Neuronal stem cell (in vitro differentiated cells): Measurements from ENCODE around the gene PCDHB9. TPM values are rescaled to one million over a fixed set of nuclear protein-coding genes. Genes with fewer than 3 reads are reported as not detected.
A peak's percentile ranks its signal among the peaks of the same experiment; 100 is the strongest.
"Not testable (repeated sequence)": the region's sequence is repeated elsewhere in the genome, so short reads cannot be mapped to it uniquely, and the experiment has no call there.

Experiments
- DNase-seq: peaks from one replicate; pipeline ENCODE4 v3.0.0-alpha.2; 2013; ENCODE audit warnings: low spot score
- H2AFZ ChIP-seq: one replicate; pipeline ENCODE4 v1.6.1; 2013; ENCODE audit warnings: mild to moderate bottlenecking, low read length, inconsistent platforms
- H2AK5ac ChIP-seq: 2 replicates; pipeline ENCODE4 v1.6.1; 2013; ENCODE audit warnings: low read depth, mild to moderate bottlenecking, inconsistent platforms, low read length, moderate library complexity, mixed read lengths
- H2BK120ac ChIP-seq: 2 replicates; pipeline ENCODE4 v1.6.1; 2013; ENCODE audit warnings: low read depth, mild to moderate bottlenecking, inconsistent platforms, low read length, moderate library complexity, mixed read lengths
- H2BK12ac ChIP-seq: one replicate; pipeline ENCODE4 v1.6.1; 2013; ENCODE audit warnings: low read length, inconsistent platforms
- H2BK15ac ChIP-seq: 2 replicates; pipeline ENCODE4 v1.6.1; 2013; ENCODE audit warnings: mild to moderate bottlenecking, low read length, inconsistent platforms, mixed read lengths
- H2BK5ac ChIP-seq: one replicate; pipeline ENCODE4 v1.6.1; 2013; ENCODE audit warnings: inconsistent platforms, mild to moderate bottlenecking, low read length, moderate library complexity
- H3K14ac ChIP-seq: one replicate; pipeline ENCODE4 v1.6.1; 2013; ENCODE audit warnings: low read length, inconsistent platforms
- H3K18ac ChIP-seq: 2 replicates; pipeline ENCODE4 v1.6.1; 2013; ENCODE audit warnings: low read length, inconsistent platforms
- H3K23ac ChIP-seq: 2 replicates; pipeline ENCODE4 v1.6.1; 2013; ENCODE audit warnings: low read depth, mild to moderate bottlenecking, mixed read lengths, low read length, inconsistent platforms; ENCODE audit not compliant: poor library complexity
- H3K27ac ChIP-seq: replicated peaks from 3 replicates; pipeline ENCODE4 v1.5.1; 2013; ENCODE audit warnings: low read length, inconsistent platforms
- H3K27me3 ChIP-seq, 3 experiments: 2 replicates each; pipeline ENCODE4 v1.6.1; 2013; ENCODE audit warnings: low read length in 3 of 3, mild to moderate bottlenecking in 2 of 3, inconsistent platforms in 1 of 3, low read depth in 1 of 3, mixed read lengths in 1 of 3, moderate library complexity in 1 of 3; ENCODE audit not compliant: control insufficient read depth in 3 of 3, insufficient read depth in 3 of 3
- H3K36me3 ChIP-seq, 2 donors: replicated peaks in 1 of 2; 2 replicates each; pipeline ENCODE4 v1.6.1; 2013; ENCODE audit warnings: low read length in 2 of 2; ENCODE audit not compliant: control insufficient read depth in 2 of 2, insufficient read depth in 2 of 2
- H3K4ac ChIP-seq: 2 replicates; pipeline ENCODE4 v1.6.1; 2013; ENCODE audit warnings: inconsistent platforms, mild to moderate bottlenecking, low read length, moderate library complexity
- H3K4me1 ChIP-seq, 2 donors: 1 replicate in 1 of 2; 2 replicates in 1 of 2; pipeline ENCODE4 v1.6.1; 2013; ENCODE audit warnings: low read length in 2 of 2, low read depth in 1 of 2; ENCODE audit not compliant: control insufficient read depth in 2 of 2, insufficient read depth in 1 of 2
- H3K4me2 ChIP-seq: one replicate; pipeline ENCODE4 v1.6.1; 2013; ENCODE audit warnings: mild to moderate bottlenecking, low read length, inconsistent platforms; ENCODE audit not compliant: insufficient read depth, poor library complexity, severe bottlenecking
- H3K4me3 ChIP-seq, 2 donors: 2 replicates each; pipeline ENCODE4 v1.5.1; 2013; ENCODE audit warnings: low read length in 2 of 2, mild to moderate bottlenecking in 2 of 2, inconsistent platforms in 1 of 2, moderate library complexity in 1 of 2
- H3K79me1 ChIP-seq: one replicate; pipeline ENCODE4 v1.6.1; 2013; ENCODE audit warnings: low read depth, mild to moderate bottlenecking, inconsistent platforms, low read length, moderate library complexity
- H3K9ac ChIP-seq: one replicate; pipeline ENCODE4 v1.6.1; 2013; ENCODE audit warnings: mild to moderate bottlenecking, low read depth, low read length, inconsistent platforms; ENCODE audit not compliant: poor library complexity
- H3K9me3 ChIP-seq, 2 donors: replicated peaks in 1 of 2; 2 replicates each; pipeline versions ENCODE3 to v1.6.1; 2013; ENCODE audit warnings: low read length in 2 of 2, mild to moderate bottlenecking in 2 of 2, inconsistent platforms in 1 of 2, low read depth in 1 of 2, mixed read lengths in 1 of 2, moderate library complexity in 1 of 2; ENCODE audit not compliant: control insufficient read depth in 2 of 2, insufficient read depth in 1 of 2
- H4K8ac ChIP-seq: one replicate; pipeline ENCODE4 v1.6.1; 2013; ENCODE audit warnings: low read depth, mild to moderate bottlenecking, inconsistent platforms, low read length, moderate library complexity
- H4K91ac ChIP-seq: one replicate; pipeline ENCODE4 v1.6.1; 2013; ENCODE audit warnings: low read length, low read depth, mild to moderate bottlenecking, inconsistent platforms; ENCODE audit not compliant: poor library complexity
- WGBS, 2 donors: extraction: QIAGEN DNeasy Blood & Tissue Kit; methylation state at CpG; one replicate each; pipeline ENCODE4 v1.1.7; 2013; ENCODE audit warnings: missing lambda C conversion rate in 2 of 2, mixed read lengths in 1 of 2; ENCODE audit not compliant: insufficient read length in 2 of 2, insufficient replicate concordance in 1 of 2; ENCODE audit errors: extremely low coverage in 2 of 2; 5-methylcytosine and 5-hydroxymethylcytosine counted together
- polyA plus RNA-seq, 2 experiments: library from polyadenylated mRNA; stranded (reverse); fragments of 200-250 nt; gene quantifications; one replicate each; pipeline ENCODE4 v1.2.3, GENCODE V29; 2013

PCDHB9 gene
- 3.7 TPM for polyA plus RNA-seq (2013, experiment 1 of 2)
- 3.6 TPM for polyA plus RNA-seq (2013, experiment 2 of 2)

DNA sequence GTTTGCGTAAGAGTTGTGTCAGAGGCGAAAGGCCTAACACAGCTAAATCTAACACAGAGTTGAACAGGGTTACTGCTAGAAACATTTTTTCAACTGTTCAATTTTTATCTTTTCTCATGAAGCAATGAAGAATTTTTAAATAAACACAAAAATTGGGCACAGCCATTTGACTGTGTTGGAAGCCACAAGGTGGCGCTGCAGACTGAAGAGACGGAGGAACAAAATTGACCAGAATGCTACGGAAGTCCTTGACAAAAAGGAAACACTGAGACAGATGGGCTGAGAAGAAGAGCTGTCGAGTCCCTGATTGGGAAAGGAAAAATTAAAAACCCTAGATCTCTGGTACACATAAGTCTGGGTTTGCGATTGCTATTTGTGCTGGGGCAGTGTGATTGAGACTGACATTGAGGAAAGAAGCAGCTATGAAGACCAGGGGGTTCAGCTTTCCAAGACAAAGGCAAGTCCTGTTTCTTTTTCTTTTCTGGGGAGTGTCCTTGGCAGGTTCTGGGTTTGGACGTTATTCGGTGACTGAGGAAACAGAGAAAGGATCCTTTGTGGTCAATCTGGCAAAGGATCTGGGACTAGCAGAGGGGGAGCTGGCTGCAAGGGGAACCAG lies at the start of gene PCDHB9:
TSS of gene PCDHB9 (plus strand) at position 265 of the 616 bp plus-strand sequence. CDS start at position 423, 158 bp downstream.
- no peaks in the 10 kb centered on the region for H3K27me3 ChIP-seq
- no peak within 1 kb of the TSS for H2BK5ac ChIP-seq
- H3K4me1 ChIP-seq = no peaks in the 10 kb centered on the region
- no peak within 1 kb of the TSS for H2BK120ac ChIP-seq
- H3K23ac ChIP-seq = no peak within 1 kb of the TSS
- H3K9me3 ChIP-seq = peaks cover 4 to 46% of the 10 kb centered on the region in 2 donors
- H3K79me1 ChIP-seq = peaks cover 2% of the 10 kb centered on the region
- no CpG with 5 or more reads among the region's 9 CpGs for WGBS, 2 donors
- H3K27ac ChIP-seq = no peak within 1 kb of the TSS
- no peak within 1 kb of the TSS for H3K18ac ChIP-seq
- H2AFZ ChIP-seq = peak within 1 kb of the TSS; percentile 81
- no peak within 1 kb of the TSS for H4K91ac ChIP-seq
- H3K4me2 ChIP-seq = no peak within 1 kb of the TSS
- no peak within 1 kb of the TSS for H2BK12ac ChIP-seq
- H3K4me3 ChIP-seq = peak within 1 kb of the TSS in 1 of 2 donors; percentile 24
- H4K8ac ChIP-seq = no peak within 1 kb of the TSS
- no peak within 1 kb of the TSS for H2AK5ac ChIP-seq
- no peak within 1 kb of the TSS for H3K4ac ChIP-seq
- DNase-seq = no peak
- H3K36me3 ChIP-seq = no peaks in the 10 kb centered on the region
- no peak within 1 kb of the TSS for H2BK15ac ChIP-seq
- no peak within 1 kb of the TSS for H3K14ac ChIP-seq
- no peak within 1 kb of the TSS for H3K9ac ChIP-seq

GRCh38 chr5:141137346-141137745 lies 49.6 kb upstream of the PCDHB9 start:
- H3K27ac ChIP-seq, H2AK5ac ChIP-seq, H3K36me3 ChIP-seq, H3K4me1 ChIP-seq, H2BK15ac ChIP-seq, H3K4me3 ChIP-seq, DNase-seq, H4K8ac ChIP-seq, H2BK120ac ChIP-seq, H4K91ac ChIP-seq, H3K23ac ChIP-seq, H3K27me3 ChIP-seq, H2BK5ac ChIP-seq, H2BK12ac ChIP-seq, H3K4ac ChIP-seq, H3K18ac ChIP-seq, H3K14ac ChIP-seq, H3K79me1 ChIP-seq, H2AFZ ChIP-seq, H3K9ac ChIP-seq, H3K4me2 ChIP-seq: not testable (repeated sequence)
- WGBS, 2 donors = no CpG with 5 or more reads among the region's 34 CpGs
- H3K9me3 ChIP-seq = peaks cover 10 to 42% of the 10 kb centered on the region in 2 donors

- no peaks in the 10 kb centered on the region for H3K27me3 ChIP-seq
- H3K4ac ChIP-seq = no peak within 1 kb of the TSS
- no peaks in the 10 kb centered on the region for H3K36me3 ChIP-seq
- no peak within 1 kb of the TSS for H2BK120ac ChIP-seq
- H3K4me2 ChIP-seq = no peak within 1 kb of the TSS
- H3K23ac ChIP-seq = no peak within 1 kb of the TSS
- no peak within 1 kb of the TSS for H4K91ac ChIP-seq
- no peak within 1 kb of the TSS for H2BK5ac ChIP-seq
- no peaks in the 10 kb centered on the region for H3K4me1 ChIP-seq
- no peak within 1 kb of the TSS for H2BK12ac ChIP-seq
- H4K8ac ChIP-seq = no peak within 1 kb of the TSS
- no peaks in the 10 kb centered on the region for H3K79me1 ChIP-seq
- no peak within 1 kb of the TSS for H3K18ac ChIP-seq
- no peak within 1 kb of the TSS for H2BK15ac ChIP-seq
- H3K9me3 ChIP-seq = peaks cover 8 to 9% of the 10 kb centered on the region in 2 donors
- H2AFZ ChIP-seq = no peak within 1 kb of the TSS
- H3K27ac ChIP-seq = no peak within 1 kb of the TSS
- DNase-seq = no peak
- H3K14ac ChIP-seq = no peak within 1 kb of the TSS
- WGBS, 2 donors = no CpG with 5 or more reads among the region's 18 CpGs
- H3K4me3 ChIP-seq = no peak within 1 kb of the TSS
- H3K9ac ChIP-seq = no peak within 1 kb of the TSS
- no peak within 1 kb of the TSS for H2AK5ac ChIP-seq
These were observed 37.1 kb upstream of the PCDHB9 start, which contains the start of gene PCDHB6 for GRCh38 chr5:141149812-141150211. Gene PCDHB6, plus strand, starts transcription at chr5:141150057. Its CDS starts 201 bp downstream, at chr5:141150258.

- no peaks in the 10 kb centered on the region for H3K36me3 ChIP-seq
These were observed 36.6 kb upstream of the PCDHB9 start for GRCh38 chr5:141150224-141150992.

More at GRCh38 chr5:141150224-141150992, 36.6 kb upstream of the PCDHB9 start:
- Histone ChIP-seq H4K8ac (no peak overlapping the region), H2BK15ac (no peak overlapping the region), H3K4me1 (no peaks in the 10 kb centered on the region), H2AFZ (no peak overlapping the region), H3K9ac (no peak overlapping the region), H3K14ac (no peak overlapping the region), H3K4ac (no peak overlapping the region), H2BK12ac (no peak overlapping the region), H3K27ac (no peak overlapping the region), H4K91ac (no peak overlapping the region), H2BK5ac (no peak overlapping the region), H2AK5ac (no peak overlapping the region), H3K79me1 (no peaks in the 10 kb centered on the region), H3K18ac (no peak overlapping the region), H3K4me2 (no peak overlapping the region), H3K23ac (no peak overlapping the region), H3K4me3 (no peak overlapping the region), H2BK120ac (no peak overlapping the region), H3K9me3 (peaks cover 8 to 9% of the 10 kb centered on the region in 2 donors), H3K27me3 (no peaks in the 10 kb centered on the region)
- no peak for DNase-seq
- no CpG with 5 or more reads among the region's 33 CpGs for WGBS, 2 donors
